Activated T-helper 2 cell treated with anti-CD3 and anti-CD28 coated beads, Interferon-gamma antibody, Interleukin-2, Interleukin-4, amounts not matched to agents 10 μg/mL and 5 μg/mL and 100 μg/mL, durations not matched to agents 14 hours and 24 hours and 36 hours (primary cell): ENCODE data around the gene SAAL1. TPM values are rescaled to one million over a fixed set of nuclear protein-coding genes. Genes with fewer than 3 reads are reported as not detected.

Source experiments
- DNase-seq: peaks from one replicate; pipeline ENCODE4 v3.0.0; 2021; ENCODE audit warnings: low spot score
- H3K27ac Mint-ChIP-seq: one replicate; pipeline ENCODE4 v1.8.0; 2021; ENCODE audit warnings: mixed read lengths
- H3K27me3 Mint-ChIP-seq: one replicate; pipeline ENCODE4 v1.8.0; 2021; ENCODE audit warnings: low read depth, mixed read lengths
- H3K36me3 Mint-ChIP-seq: one replicate; pipeline ENCODE4 v1.8.0; 2021; ENCODE audit warnings: low read depth, mixed read lengths
- H3K4me1 Mint-ChIP-seq: one replicate; pipeline ENCODE4 v1.8.0; 2021; ENCODE audit warnings: low read depth, mixed read lengths
- H3K4me3 Mint-ChIP-seq: one replicate; pipeline ENCODE4 v1.8.0; 2021; ENCODE audit warnings: low read depth, mild to moderate bottlenecking, moderate library complexity, mixed read lengths
- H3K9me3 Mint-ChIP-seq: one replicate; pipeline ENCODE4 v1.8.0; 2021; ENCODE audit warnings: mixed read lengths
- intact Hi-C: fragments of 100-400 bp; cut with micrococcal nuclease; formaldehyde crosslinking; loops from one replicate; pipeline ENCODE4 v1.15.1; 2023
- total RNA-seq: library from RNA; stranded (reverse); gene quantifications from 2 replicates; pipeline ENCODE4 v1.2.3, GENCODE V29; 2022

Gene SAAL1
- total RNA-seq, 1 donor from 2014 or later = 44.1 TPM

DNA sequence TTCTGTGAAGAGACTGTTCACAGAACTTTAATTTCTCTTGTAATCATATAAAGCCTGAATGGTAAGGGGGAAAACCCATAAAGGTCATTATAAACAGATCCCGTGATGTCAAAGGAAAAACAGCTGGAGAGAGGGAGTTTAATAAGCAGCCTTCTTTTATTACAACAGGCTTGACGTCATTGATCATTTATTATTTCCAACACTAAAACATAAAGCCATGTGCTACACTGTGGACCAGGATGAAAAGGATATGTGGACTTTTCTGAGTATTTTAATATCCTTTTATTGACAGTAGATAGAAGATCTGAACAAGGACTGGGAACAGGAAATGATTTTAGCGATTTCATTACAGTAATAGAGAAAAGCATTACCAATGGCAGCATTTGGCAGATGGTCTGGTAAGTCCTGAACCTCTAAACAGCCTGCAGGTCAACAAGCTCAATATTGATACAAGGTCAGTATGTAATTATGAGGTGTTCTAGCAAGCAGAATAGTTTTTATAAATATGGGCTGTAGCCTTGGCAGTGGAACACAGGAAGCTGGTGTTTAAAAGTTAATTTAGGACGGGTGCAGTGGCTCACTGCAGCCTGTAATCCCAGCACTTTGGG, 34.7 kb downstream of the SAAL1 start:
- intact Hi-C loops = no loop called here
- DNase-seq = no peak
- Mint-ChIP-seq H3K27ac (no peak overlapping the region), H3K27me3 (no peaks in the 10 kb centered on the region), H3K9me3 (no peaks in the 10 kb centered on the region), H3K4me1 (no peaks in the 10 kb centered on the region), H3K4me3 (no peak overlapping the region), H3K36me3 (no peaks in the 10 kb centered on the region)

DNA sequence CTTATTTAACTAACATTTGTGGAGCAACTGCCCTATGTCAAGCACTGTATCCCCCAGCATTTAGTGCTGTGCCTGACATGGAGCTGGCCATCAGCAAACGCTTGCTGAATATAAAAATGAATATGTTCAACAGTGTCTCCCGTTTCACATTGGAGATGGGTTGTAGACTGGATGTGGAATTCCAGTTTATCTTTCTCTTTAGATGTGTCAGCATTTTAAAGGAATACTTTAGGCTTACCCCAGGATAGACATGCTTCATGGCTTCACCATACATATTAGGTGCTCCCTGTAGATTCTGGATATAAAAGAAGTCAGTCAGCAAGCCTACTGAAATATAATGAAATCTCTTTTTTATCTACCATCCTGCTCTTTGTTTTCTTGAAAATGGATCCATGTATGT, 38.5 kb downstream of the SAAL1 start:
- H3K4me1 Mint-ChIP-seq = no peaks in the 10 kb centered on the region
- DNase-seq = no peak
- H3K9me3 Mint-ChIP-seq = no peaks in the 10 kb centered on the region
- H3K4me3 Mint-ChIP-seq = no peak overlapping the region
- H3K27ac Mint-ChIP-seq = no peak overlapping the region
- no peaks in the 10 kb centered on the region for H3K36me3 Mint-ChIP-seq
- no peaks in the 10 kb centered on the region for H3K27me3 Mint-ChIP-seq
- intact Hi-C loops = no loop called here

DNA sequence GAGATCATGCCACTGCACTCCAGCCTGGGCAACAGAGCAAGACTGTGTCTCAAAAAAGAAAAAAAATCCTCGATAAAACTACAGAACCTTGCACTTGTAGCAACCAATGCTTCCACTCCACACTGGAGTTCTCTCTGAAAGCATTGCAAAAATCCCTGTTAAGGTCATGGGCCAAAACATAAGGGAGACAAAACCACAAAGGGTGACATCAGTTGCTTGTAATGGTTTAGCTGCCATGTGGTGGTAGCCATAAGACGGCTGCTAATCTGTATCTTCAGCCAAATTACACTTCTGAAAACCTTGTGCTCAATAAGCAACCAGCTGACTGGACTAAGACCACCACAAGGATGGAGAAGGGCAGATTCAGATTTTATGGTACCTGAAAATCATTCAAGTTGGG, 39.3 kb downstream of the SAAL1 start:
- no peaks in the 10 kb centered on the region for H3K4me1 Mint-ChIP-seq
- H3K9me3 Mint-ChIP-seq = no peaks in the 10 kb centered on the region
- intact Hi-C loops = no loop called here
- H3K36me3 Mint-ChIP-seq = no peaks in the 10 kb centered on the region
- H3K27ac Mint-ChIP-seq = no peak overlapping the region
- H3K27me3 Mint-ChIP-seq = no peaks in the 10 kb centered on the region
- no peak for DNase-seq
- H3K4me3 Mint-ChIP-seq = no peak overlapping the region

DNA sequence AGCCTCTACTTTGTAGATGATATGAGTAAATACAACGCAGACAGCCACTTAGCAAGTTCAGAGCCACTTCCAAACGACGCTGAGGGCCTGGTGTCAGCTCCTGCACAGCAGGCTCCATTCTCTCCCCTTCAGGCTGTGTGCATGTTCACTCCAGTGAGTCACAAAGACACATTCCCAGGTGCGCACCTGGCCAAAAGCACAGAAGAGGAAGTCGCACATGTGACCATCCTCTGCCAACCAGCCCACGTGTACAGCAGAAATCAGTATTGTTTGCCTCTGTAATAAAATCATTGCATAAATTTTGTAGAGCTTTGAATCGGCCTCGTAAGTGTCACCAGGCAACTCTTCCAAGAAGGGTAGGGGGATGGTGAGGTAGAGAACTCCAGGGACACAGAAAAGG, 40.3 kb downstream of the SAAL1 start:
- intact Hi-C loops = no loop called here
- Mint-ChIP-seq H3K9me3 (no peaks in the 10 kb centered on the region), H3K27me3 (peaks cover 2% of the 10 kb centered on the region), H3K36me3 (no peaks in the 10 kb centered on the region), H3K4me1 (no peaks in the 10 kb centered on the region), H3K27ac (no peak overlapping the region), H3K4me3 (no peak overlapping the region)
- no peak for DNase-seq

DNA sequence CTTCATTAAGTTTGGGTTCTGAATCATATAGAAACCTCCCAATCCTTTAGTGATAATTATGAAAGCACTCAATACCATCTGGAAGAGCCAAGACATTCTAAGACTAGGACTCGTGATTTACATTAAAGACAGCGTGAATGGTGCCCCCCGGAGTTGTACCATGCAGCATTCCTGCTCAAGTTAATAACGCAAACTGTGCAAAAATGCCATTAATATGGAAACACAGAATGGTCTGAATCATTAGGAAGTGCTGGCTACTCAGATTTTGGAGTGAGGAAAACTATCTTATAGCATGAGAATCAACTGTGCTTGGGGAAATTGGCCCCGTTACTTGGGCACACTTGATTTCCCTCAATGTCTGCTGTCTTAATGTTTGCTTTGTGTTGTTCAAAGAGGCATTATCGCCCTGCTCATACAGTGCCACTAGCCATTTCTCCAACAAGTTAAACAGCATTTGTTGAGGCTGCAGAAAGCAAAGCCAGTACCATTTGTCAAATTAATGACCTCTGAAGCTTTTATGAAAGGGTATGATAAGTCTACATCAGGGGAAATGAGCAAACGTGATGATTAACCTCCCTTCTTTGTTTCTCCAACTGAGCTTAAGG, 41.3 kb downstream of the SAAL1 start:
- no peak for DNase-seq
- peaks cover 7% of the 10 kb centered on the region for H3K27me3 Mint-ChIP-seq
- no peak overlapping the region for H3K4me3 Mint-ChIP-seq
- H3K36me3 Mint-ChIP-seq = no peaks in the 10 kb centered on the region
- no peaks in the 10 kb centered on the region for H3K4me1 Mint-ChIP-seq
- intact Hi-C loops = no loop called here
- no peaks in the 10 kb centered on the region for H3K9me3 Mint-ChIP-seq
- no peak overlapping the region for H3K27ac Mint-ChIP-seq

DNA sequence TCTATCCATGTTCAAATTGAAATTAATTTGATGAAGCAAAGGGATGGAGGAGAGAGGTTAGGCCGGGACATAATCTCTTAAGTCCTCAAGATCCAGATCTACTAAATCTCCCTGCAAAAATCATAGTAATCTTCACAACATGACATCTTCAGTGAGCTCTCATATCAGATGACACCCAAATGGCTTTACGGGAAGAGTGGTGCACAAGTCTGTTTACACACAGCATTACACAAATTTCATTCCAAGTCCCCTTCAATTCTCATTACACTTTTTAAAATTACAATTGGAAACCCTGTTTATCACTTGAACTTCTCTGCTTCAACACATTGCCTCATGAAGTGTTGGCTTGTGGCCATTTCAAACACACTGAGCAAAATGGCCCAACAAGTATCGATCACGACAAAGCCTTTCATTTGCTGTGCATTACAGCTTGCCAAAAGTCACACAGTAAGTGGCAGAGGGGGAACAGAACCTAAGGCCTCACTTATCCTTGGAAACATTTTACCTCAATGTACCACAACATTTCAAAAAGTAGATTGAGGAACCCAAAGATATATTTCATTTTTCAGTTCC, 41.9 kb downstream of the SAAL1 start:
- Mint-ChIP-seq H3K27me3 (peaks cover 7% of the 10 kb centered on the region), H3K9me3 (no peaks in the 10 kb centered on the region), H3K27ac (no peak overlapping the region), H3K4me1 (no peaks in the 10 kb centered on the region), H3K4me3 (no peak overlapping the region), H3K36me3 (no peaks in the 10 kb centered on the region)
- intact Hi-C loops = no loop called here
- DNase-seq = no peak

DNA sequence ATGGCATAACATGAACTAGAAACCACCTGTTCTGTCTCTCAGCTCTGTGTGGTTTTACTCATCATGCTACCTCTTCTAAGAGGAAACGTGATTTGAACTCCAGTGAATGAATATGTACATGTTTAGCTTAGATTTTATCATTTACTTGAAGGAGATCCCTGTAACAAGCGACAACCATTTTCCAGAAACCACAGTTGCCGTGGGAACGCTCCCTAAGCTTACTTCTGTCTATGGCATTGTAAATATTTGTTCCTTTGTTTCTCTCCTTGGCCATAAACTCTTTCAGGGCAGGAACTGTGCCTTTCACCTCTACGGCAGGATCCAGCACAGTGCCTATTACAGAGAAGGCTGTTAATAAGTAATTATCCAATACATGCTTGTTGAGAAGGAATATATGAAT, 42.8 kb downstream of the SAAL1 start:
- intact Hi-C loops = no loop called here
- Mint-ChIP-seq H3K4me1 (no peaks in the 10 kb centered on the region), H3K27me3 (peaks cover 7% of the 10 kb centered on the region), H3K36me3 (no peaks in the 10 kb centered on the region), H3K9me3 (no peaks in the 10 kb centered on the region), H3K27ac (no peak overlapping the region), H3K4me3 (no peak overlapping the region)
- DNase-seq = no peak

DNA sequence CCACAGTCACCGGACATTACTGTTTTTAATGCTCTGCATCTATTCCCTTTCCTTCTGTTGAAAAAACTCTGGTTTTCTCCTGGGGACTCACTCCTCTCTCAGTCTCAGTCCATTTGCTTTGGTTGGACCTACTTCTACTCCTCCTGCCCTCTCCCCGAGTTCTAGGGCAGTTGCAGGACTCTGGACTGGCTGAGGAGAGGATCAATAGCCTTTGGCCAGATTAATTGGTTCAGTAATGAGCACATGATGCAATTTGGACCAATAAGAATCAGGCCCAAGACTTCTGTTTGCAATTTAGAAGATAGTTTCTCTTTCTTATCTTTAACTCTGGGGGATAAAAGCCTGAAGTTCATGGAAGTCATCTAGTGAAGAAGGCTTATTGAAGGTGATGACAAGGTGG, 44.5 kb downstream of the SAAL1 start:
- Mint-ChIP-seq H3K36me3 (no peaks in the 10 kb centered on the region), H3K4me3 (no peak overlapping the region), H3K27ac (no peak overlapping the region), H3K27me3 (peaks cover 9% of the 10 kb centered on the region), H3K9me3 (no peaks in the 10 kb centered on the region), H3K4me1 (no peaks in the 10 kb centered on the region)
- intact Hi-C loops = no loop called here
- DNase-seq = no peak

DNA sequence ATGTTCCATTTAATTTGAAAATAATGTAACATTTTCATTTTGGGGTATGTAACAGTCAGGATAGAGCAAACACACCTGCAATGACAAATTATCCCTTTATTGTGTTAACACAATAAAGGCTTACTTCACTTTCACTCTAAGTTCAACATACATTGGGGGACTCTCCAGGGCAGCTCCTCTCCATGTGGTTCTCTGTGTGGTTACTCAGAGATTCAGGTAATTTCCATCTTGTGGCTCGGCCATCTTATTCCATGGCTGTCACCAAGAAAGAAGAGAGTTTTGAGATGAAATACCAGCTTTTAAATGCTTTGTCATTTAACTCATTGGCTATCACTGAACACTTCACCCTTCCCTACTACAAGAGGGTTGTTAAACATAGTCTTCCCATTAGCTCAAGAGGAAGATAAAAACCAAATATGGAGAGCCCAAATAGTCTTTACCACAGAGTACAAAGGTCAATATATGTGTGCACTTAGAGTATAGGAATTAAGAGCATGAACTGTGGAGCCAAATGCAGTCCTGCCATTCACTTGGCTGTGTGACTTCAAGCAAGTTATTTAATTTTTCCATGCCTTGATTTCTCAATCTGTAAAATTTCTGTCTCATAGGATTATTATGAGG, 49.2 kb downstream of the SAAL1 start:
- DNase-seq = no peak
- Mint-ChIP-seq H3K27ac (no peak overlapping the region), H3K4me1 (no peaks in the 10 kb centered on the region), H3K27me3 (peaks cover 18% of the 10 kb centered on the region), H3K9me3 (no peaks in the 10 kb centered on the region), H3K4me3 (no peak overlapping the region), H3K36me3 (no peaks in the 10 kb centered on the region)
- intact Hi-C loops = no loop called here

DNA sequence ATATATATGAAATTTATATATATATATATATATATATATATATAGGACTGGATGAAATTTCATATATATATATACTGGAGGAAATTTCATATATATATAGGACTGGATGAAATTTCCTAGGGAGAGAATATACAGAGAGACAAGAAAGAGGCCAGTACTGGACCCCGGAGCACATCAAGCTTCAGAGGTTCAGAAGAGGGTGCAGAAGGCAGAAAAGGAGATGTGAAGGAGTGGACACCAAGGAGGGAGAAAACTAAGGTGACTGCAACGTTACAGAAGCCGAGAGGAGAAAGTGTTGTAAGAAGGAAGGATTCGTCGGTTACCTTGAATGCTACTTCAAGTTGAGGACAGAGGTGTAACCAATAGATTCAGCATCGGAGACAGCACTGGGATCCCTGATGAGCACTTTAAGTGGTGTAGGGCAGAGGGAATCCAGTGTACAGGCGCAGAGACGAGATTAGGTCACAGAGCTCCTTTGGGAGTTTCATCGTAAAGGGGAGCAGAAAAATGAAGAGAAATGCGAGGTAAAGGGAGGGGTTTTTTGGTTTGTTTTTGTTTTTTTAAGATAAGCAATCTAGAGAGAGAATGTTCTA, 51.3 kb downstream of the SAAL1 start:
- Mint-ChIP-seq H3K9me3 (no peaks in the 10 kb centered on the region), H3K4me3 (no peak overlapping the region), H3K27me3 (peaks cover 19% of the 10 kb centered on the region), H3K4me1 (no peaks in the 10 kb centered on the region), H3K27ac (no peak overlapping the region), H3K36me3 (no peaks in the 10 kb centered on the region)
- DNase-seq = no peak
- intact Hi-C loops = no loop called here

DNA sequence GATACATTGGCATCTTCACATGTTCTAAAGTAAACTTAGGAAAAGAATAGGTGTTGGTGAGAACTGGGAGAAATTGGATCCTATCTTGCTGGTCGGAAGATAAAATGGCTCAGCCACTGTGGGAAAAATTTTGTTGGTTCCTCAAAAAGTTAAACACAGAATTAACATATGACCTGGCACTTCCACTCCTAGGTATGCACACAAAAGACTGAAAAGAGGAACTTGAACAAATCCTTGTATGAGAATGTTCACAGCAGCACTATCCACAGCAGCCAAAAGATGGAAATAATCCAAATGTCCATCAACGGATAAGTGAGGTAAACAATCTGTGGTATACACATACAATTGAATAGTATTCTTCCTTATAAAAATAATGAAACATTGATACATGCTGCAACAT, 55.0 kb downstream of the SAAL1 start:
- no peak for DNase-seq
- Mint-ChIP-seq H3K36me3 (no peaks in the 10 kb centered on the region), H3K9me3 (no peaks in the 10 kb centered on the region), H3K4me1 (no peaks in the 10 kb centered on the region), H3K27ac (no peak overlapping the region), H3K4me3 (no peak overlapping the region), H3K27me3 (peaks cover 44% of the 10 kb centered on the region)
- intact Hi-C loops = no loop called here

DNA sequence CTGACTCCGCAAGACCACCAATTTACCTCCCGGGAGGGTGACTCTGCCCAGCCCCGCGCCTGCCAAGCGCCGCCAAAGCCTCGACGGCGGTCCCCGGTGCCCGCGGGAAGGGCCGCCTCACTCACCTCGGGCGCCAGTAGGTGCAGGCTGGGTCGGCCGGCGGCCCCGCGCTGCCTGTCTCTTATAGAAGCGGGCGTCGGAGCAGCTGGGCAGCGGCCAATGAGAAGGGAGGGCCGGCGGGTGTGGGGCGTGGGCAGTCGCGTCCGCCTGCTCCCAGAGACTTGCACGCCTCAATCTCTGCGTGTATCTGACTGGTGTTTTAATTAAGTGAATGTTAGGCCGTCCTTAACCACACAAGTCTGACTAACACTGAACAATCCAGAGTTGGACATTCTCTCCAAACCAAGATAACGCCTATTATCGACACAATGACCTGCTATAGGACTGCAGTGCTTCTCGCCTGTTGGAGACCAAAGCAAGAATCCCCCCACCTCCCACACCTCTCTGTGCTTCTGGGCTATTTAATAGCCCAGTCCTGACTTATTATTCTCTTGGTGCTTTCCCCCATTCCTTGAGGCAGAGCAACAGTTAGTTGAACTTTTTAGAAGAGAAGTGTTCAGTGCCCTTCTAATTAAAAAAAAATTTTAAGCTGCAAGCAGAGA, 59.6 kb downstream of the SAAL1 start, which contains the start of gene TPH1:
Gene TPH1, minus strand, starts transcription at position 154 of the 662 bp plus-strand sequence. CDS start 5,507 bp downstream, outside the sequence.
- peaks cover 1% of the 10 kb centered on the region for H3K4me1 Mint-ChIP-seq
- no peak within 1 kb of the TSS for H3K27ac Mint-ChIP-seq
- no peaks in the 10 kb centered on the region for H3K9me3 Mint-ChIP-seq
- H3K36me3 Mint-ChIP-seq = no peaks in the 10 kb centered on the region
- H3K4me3 Mint-ChIP-seq = no peak within 1 kb of the TSS
- H3K27me3 Mint-ChIP-seq = peaks cover 56% of the 10 kb centered on the region
- intact Hi-C loops = no loop called here
- DNase-seq = no peak
